Duodenal mucosa (tissue), 2 donors: ENCODE measurements around the gene NUFIP1.

ENCODE experiments used
- H3K27ac ChIP-seq: one replicate; pipeline ENCODE4 v1.7.0; 2013; ENCODE audit warnings: low read depth, low read length
- H3K27me3 ChIP-seq, 2 donors: one replicate each; pipeline ENCODE4 v1.7.0; 2013; ENCODE audit warnings: low read length in 2 of 2, control low read depth in 1 of 2; ENCODE audit not compliant: insufficient read depth in 2 of 2, control insufficient read depth in 1 of 2
- H3K36me3 ChIP-seq, 2 donors: one replicate each; pipeline ENCODE4 v1.7.0; 2013; ENCODE audit warnings: low read length in 2 of 2, control low read depth in 1 of 2; ENCODE audit not compliant: insufficient read depth in 2 of 2, control insufficient read depth in 1 of 2
- H3K4me1 ChIP-seq, 2 donors: one replicate each; pipeline ENCODE4 v1.7.0; 2013; ENCODE audit warnings: low read length in 2 of 2, control low read depth in 1 of 2; ENCODE audit not compliant: insufficient read depth in 2 of 2, control insufficient read depth in 1 of 2
- H3K4me3 ChIP-seq, 2 donors: one replicate each; pipeline ENCODE4 v1.7.0; 2013; ENCODE audit warnings: low read length in 2 of 2, low read depth in 1 of 2
- H3K9ac ChIP-seq, 2 donors: one replicate each; pipeline ENCODE4 v1.7.0; 2013; ENCODE audit warnings: low read length in 2 of 2, low read depth in 1 of 2
- H3K9me3 ChIP-seq, 2 donors: one replicate each; pipeline ENCODE4 v1.7.0; 2013; ENCODE audit warnings: low read length in 2 of 2, control low read depth in 1 of 2; ENCODE audit not compliant: control insufficient read depth in 1 of 2

The NUFIP1 gene

DNA sequence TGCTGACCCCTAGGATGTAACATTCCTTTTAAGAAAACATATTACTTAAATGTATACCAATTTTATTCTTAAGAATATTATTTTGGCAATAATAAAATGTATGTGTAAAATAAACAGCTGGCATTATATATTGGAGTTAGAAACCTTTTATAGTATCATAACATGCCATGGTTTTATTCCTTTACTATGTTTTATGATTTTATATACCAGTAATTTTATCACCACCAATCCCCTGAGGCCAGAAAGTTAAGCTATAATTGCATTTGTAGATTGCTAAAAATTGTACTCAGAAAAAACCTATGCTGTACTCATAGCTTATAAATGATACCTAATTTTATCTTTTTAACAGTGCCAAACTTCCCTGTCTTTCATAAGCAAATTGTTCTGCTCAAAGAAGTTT, 18.0 kb upstream of the NUFIP1 start:
- Histone ChIP-seq H3K9ac (no peak overlapping the region), H3K9me3 (no peaks in the 10 kb centered on the region), H3K27ac (no peak overlapping the region), H3K36me3 (peaks cover 22 to 39% of the 10 kb centered on the region in 2 donors), H3K4me3 (no peak overlapping the region), H3K27me3 (no peaks in the 10 kb centered on the region), H3K4me1 (no peaks in the 10 kb centered on the region)

DNA sequence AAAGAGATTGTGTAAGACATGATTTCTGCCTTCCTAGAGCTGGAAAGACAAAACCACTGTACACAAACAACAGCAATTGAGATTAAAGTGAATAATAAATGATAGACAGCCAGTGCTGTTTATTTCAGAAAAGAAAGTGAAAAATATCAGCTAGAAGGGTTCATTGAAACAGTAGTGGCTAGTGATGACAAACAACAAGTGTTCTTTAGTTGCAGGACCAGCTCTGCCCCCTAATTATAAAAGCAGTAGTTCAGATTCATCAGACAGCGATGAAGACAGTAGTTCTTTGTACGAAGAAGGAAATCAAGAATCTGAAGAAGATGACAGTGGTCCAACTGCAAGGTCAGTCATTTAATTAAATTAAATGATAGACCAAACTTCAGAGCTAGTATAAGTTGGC, 14.8 kb upstream of the NUFIP1 start:
- Histone ChIP-seq H3K9me3 (no peaks in the 10 kb centered on the region), H3K27ac (no peak overlapping the region), H3K9ac (no peak overlapping the region), H3K4me3 (no peak overlapping the region), H3K4me1 (no peaks in the 10 kb centered on the region), H3K27me3 (no peaks in the 10 kb centered on the region), H3K36me3 (peaks cover 14 to 25% of the 10 kb centered on the region in 2 donors)

DNA sequence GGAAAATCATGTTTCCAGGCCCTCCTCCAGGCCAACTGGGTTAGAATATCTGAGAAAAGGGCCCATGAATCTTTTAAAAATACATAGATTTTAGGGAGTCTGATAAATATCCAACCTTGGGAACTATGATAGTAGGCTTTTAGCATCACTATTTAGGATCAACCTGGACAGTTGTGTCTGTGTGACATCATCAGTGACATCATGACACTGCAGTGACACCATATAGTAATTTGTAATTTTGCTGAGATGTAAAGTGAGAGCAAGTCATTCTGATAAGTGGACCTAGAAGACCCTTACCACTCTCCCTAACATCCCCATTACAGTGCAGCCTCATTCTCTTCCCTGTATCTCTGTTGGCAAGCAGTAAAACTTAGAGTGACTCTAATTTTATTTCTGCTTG, 14.1 kb upstream of the NUFIP1 start:
- no peaks in the 10 kb centered on the region for H3K27me3 ChIP-seq

DNA sequence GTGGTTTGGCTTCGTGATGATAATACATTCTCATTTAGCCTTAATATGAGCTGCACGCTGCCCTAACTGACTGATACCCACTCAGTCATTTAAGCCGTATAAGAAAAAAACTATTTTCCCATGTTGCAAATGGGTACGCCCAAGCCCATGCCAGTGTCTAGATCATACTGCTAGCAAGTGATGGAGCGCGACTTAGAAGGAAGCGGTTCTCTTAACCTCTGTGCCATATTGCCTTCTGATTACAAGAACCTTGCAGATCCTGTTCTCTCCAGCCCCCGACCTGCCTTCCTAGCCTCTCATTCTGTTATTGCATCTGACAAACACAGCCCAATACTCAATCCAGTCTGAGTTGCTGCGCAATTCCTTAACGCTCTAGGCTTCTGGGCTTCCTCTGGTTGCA, 670 bp upstream of the NUFIP1 start:
- H3K27me3 ChIP-seq, result no peaks in the 10 kb centered on the region
- H3K27ac ChIP-seq, result peak overlapping the region; percentile 52
- peaks cover 0 to 7% of the 10 kb centered on the region in 2 donors for H3K36me3 ChIP-seq
- no peaks in the 10 kb centered on the region for H3K9me3 ChIP-seq
- H3K4me3 ChIP-seq, result peak overlapping the region; percentile 93 to 98
- peaks cover 19 to 21% of the 10 kb centered on the region in 2 donors for H3K4me1 ChIP-seq
- peak overlapping the region; percentile 65 to 95 for H3K9ac ChIP-seq

More for the DNA sequence above, 14.1 kb upstream of the NUFIP1 start:
- Histone ChIP-seq H3K9me3 (no peaks in the 10 kb centered on the region), H3K9ac (no peak overlapping the region), H3K4me3 (no peak overlapping the region), H3K27ac (no peak overlapping the region), H3K4me1 (no peaks in the 10 kb centered on the region), H3K36me3 (peaks cover 13 to 20% of the 10 kb centered on the region in 2 donors)

DNA sequence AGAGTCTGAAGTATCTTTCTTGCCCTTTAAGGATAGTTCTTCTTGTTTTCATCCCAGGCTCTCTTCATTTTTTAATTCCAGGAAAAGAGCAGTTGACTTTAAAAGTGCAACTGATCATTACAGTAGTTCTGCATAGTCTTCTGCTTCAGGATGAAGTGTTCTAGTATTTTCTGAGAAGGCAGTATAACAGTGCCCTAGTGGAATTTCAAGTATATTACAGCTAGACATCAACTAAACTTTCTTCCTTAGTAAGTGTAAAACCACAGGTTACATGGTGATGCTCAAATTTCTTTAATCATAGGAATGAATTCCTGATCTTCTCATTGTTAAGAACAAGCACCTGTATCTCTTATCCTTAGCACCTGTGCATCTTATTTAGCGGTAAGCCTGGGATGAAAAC, 10.9 kb downstream of the NUFIP1 start:
- Histone ChIP-seq H3K9ac (no peak overlapping the region), H3K4me3 (no peak overlapping the region), H3K36me3 (peaks cover 18 to 28% of the 10 kb centered on the region in 2 donors), H3K9me3 (no peaks in the 10 kb centered on the region), H3K27me3 (no peaks in the 10 kb centered on the region), H3K27ac (no peak overlapping the region), H3K4me1 (no peaks in the 10 kb centered on the region)

DNA sequence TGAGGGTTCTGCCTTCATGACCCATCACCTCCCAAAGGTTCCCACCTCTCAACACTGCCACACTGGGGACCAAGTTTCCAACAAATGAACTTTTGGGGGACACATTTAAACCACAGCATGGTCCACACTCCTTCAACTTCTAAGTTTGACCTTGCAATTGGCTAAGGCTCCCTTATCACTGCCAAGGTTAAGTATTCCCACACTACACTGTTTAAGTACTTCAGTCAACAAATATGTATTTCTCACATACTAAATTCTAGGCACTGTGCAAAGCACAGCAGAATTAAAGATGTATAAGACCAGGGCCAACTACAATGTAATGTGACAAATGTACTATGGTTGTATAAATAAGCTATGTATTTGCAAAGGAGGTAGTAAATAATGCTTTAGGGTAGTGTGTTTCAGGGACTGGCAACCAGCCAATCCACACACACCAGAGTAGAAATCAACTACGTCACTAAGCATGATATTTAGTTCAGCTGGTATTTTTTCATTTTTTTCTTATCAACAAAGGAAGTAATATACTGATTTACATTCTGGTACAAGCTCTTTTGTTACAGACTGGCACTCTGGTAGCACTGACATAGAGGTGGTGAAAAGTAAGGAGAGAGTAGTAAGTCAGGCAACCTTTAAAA, 12.2 kb downstream of the NUFIP1 start:
- Histone ChIP-seq H3K4me1 (no peaks in the 10 kb centered on the region), H3K9me3 (no peaks in the 10 kb centered on the region), H3K36me3 (peaks cover 18 to 28% of the 10 kb centered on the region in 2 donors), H3K27me3 (no peaks in the 10 kb centered on the region), H3K9ac (no peak overlapping the region), H3K4me3 (no peak overlapping the region), H3K27ac (no peak overlapping the region)

DNA sequence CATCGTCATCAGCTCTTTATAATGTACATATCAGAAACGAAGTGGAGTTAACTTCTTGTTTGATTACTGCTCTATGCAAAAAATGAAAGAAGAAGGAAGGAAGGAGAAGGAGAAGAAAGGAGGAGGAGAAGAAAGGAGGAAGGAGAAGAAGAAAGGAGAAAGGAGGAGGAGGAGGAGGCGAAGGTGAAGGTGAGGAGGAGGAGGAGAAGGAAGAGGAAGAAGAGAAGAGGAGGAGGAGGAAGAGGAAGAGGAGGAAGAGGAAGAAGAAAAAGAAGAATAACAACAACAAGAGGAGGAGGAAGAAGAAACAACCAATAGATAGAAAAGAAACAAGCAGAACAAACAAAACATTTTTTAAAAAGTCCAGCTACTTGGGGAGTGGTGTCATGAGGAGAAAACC, 13.1 kb downstream of the NUFIP1 start:
- no peak overlapping the region for H3K27ac ChIP-seq
- H3K9ac ChIP-seq, result no peak overlapping the region
- H3K4me3 ChIP-seq, result no peak overlapping the region
- peaks cover 18 to 35% of the 10 kb centered on the region in 2 donors for H3K36me3 ChIP-seq
- H3K4me1 ChIP-seq, result no peaks in the 10 kb centered on the region
- no peaks in the 10 kb centered on the region for H3K27me3 ChIP-seq
- no peaks in the 10 kb centered on the region for H3K9me3 ChIP-seq

DNA sequence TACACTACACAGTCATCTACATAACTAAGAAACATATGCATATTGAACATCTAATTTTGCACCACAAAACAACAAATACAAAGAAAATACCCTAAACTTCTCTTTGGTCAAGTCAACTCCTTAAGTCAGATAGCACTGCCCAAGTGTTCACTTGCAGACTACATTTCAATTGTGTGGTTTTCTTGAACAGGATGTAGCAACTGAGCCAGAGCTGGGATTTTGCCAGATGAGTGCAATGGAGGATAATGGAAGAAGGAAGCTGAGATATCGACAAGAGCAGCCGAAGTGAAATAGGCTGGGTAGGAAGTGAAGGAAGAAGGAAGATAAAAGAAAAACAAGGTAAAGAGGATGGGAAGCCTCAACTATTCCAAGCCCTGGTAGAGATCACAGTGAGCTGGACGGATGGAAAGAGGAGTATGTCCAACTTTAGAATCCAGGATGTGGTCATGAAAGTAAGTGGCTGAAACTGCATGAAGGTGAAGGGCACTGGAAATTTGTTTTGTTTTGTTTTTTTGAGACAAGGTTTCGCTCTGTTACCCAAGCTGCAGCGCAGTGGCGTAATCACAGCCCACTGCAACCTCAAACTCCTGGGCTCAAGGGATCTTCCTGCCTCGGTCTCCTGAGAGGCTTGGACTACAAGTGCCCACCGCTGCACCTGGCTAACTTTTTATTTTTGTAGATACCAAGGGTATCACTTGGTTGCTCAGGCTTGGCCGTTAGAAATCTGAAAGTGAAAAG, 15.0 kb downstream of the NUFIP1 start:
- Histone ChIP-seq H3K9me3 (no peaks in the 10 kb centered on the region), H3K36me3 (peaks cover 11 to 27% of the 10 kb centered on the region in 2 donors), H3K4me1 (no peaks in the 10 kb centered on the region), H3K27ac (no peak overlapping the region), H3K4me3 (no peak overlapping the region), H3K27me3 (no peaks in the 10 kb centered on the region), H3K9ac (no peak overlapping the region)

DNA sequence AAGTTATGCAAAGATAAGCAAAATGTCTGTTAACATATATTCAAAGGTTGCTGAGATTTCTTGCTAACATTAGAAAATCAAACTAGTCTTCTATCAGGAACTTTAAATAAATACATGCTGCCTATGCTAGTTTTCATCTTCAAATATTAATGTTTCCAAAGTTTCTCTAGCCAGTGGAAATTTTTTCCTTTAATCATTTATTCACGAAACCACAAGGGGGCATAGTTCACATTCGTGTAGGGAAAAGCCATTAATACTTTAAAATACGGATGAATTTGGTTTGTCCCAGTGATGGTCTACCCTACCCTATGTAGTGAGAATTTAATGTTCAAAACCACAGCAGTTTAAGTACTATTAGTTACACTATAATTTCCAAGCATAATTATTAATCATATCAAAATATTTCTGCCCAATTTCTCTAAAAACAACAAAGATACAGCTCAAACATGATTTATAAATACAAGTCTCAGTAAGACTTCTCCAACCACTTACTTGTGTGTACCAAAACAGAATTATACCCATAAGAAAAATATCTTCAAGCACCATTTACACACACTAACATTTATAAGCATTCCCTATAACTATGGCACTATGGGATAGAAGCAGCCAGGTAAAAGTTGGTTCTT, 16.2 kb downstream of the NUFIP1 start:
- H3K4me3 ChIP-seq, result no peak overlapping the region
- no peak overlapping the region for H3K9ac ChIP-seq
- no peak overlapping the region for H3K27ac ChIP-seq
- no peaks in the 10 kb centered on the region for H3K27me3 ChIP-seq
- peaks cover 0 to 7% of the 10 kb centered on the region in 2 donors for H3K4me1 ChIP-seq
- H3K36me3 ChIP-seq, result peaks cover 4 to 16% of the 10 kb centered on the region in 2 donors
- H3K9me3 ChIP-seq, result no peaks in the 10 kb centered on the region
